Measurements from ENCODE around the gene DLX1.

DNA sequence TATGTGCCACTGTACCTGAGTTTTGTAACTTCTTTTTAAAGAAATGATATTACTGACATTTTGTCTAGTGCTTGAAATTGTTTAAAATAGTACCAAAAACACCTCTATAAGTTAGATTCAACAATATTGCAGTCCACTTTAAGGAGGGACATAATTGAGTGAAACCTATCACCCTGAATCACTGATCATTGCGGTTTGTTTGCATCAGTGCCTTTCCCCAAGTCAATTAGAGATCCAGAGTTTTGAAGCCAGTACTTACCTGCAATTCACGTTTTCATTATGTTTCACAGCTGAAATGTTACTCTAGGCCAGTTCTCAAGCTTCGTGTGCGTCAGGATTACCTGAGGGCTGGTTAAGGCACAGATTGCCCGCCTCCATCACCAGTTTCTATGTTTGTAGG is 26.6 kb upstream of the DLX1 start:
- TF ChIP-seq, protein P1, sequence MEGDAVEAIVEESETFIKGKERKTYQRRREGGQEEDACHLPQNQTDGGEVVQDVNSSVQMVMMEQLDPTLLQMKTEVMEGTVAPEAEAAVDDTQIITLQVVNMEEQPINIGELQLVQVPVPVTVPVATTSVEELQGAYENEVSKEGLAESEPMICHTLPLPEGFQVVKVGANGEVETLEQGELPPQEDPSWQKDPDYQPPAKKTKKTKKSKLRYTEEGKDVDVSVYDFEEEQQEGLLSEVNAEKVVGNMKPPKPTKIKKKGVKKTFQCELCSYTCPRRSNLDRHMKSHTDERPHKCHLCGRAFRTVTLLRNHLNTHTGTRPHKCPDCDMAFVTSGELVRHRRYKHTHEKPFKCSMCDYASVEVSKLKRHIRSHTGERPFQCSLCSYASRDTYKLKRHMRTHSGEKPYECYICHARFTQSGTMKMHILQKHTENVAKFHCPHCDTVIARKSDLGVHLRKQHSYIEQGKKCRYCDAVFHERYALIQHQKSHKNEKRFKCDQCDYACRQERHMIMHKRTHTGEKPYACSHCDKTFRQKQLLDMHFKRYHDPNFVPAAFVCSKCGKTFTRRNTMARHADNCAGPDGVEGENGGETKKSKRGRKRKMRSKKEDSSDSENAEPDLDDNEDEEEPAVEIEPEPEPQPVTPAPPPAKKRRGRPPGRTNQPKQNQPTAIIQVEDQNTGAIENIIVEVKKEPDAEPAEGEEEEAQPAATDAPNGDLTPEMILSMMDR (conservative IDR thresholded peaks at IDR 0.05 in 1 of 2, IDR thresholded peaks at IDR 0.05 in 1 of 2; ENCODE audit: low read depth in 1 of 2, low read length in 2 of 2): no peak
- no peak for TF ChIP-seq EZH2 (IDR thresholded peaks at IDR 0.05; ENCODE audit: low read length, missing control alignments)

All from fibroblast of lung (primary cell).